Retinal pigment epithelial cell (primary cell): Measurements from ENCODE around the gene SHC2.

Source experiments
- DNase-seq: peaks from one replicate; pipeline ENCODE4 v3.0.0-alpha.2; 2010; ENCODE audit warnings: low read depth
- H3K4me3 ChIP-seq: 2 replicates; pipeline ENCODE4 v1.5.1; 2011; ENCODE audit warnings: mild to moderate bottlenecking, low read length, control low read depth, moderate library complexity
- CTCF ChIP-seq: conservative IDR thresholded peaks from 2 replicates; pipeline ENCODE4 v1.5.1; 2011; ENCODE audit warnings: low read depth, low read length, control low read depth, inconsistent platforms

Gene SHC2

GRCh38 chr19:391726-392374 lies 69.0 kb downstream of the SHC2 start:
- no peak for DNase-seq
- no peak overlapping the region for H3K4me3 ChIP-seq
- no peak for TF ChIP-seq CTCF

GRCh38 chr19:391207-391557 lies 69.7 kb downstream of the SHC2 start:
- DNase-seq = no peak
- no peak for TF ChIP-seq CTCF
- H3K4me3 ChIP-seq = no peak overlapping the region

- DNase-seq = no peak
- TF ChIP-seq CTCF = no peak
- no peak overlapping the region for H3K4me3 ChIP-seq
Measured at GRCh38 chr19:390386-391206, 70.2 kb downstream of the SHC2 start.

- DNase-seq = no peak
- no peak overlapping the region for H3K4me3 ChIP-seq
- TF ChIP-seq CTCF = no peak
Measured at GRCh38 chr19:389935-390289, 70.9 kb downstream of the SHC2 start.

- H3K4me3 ChIP-seq = no peak overlapping the region
- TF ChIP-seq CTCF = no peak
- DNase-seq = no peak
Measured at GRCh38 chr19:389255-389934, 71.4 kb downstream of the SHC2 start.

GRCh38 chr19:388691-389090 lies 72.1 kb downstream of the SHC2 start:
- no peak for DNase-seq
- TF ChIP-seq CTCF = no peak
- no peak overlapping the region for H3K4me3 ChIP-seq
